Esophagus muscularis mucosa (tissue), 4 donors: Measurements from ENCODE around the gene BCR. TPM values are rescaled to one million over a fixed set of nuclear protein-coding genes. Genes with fewer than 3 reads are reported as not detected.
A peak's percentile ranks its signal among the peaks of the same experiment; 100 is the strongest.

Experiments used
- DNase-seq: peaks from one replicate; pipeline ENCODE4 v3.0.0-alpha.2; 2017; ENCODE audit errors: extremely low spot score
- H3K27ac ChIP-seq, 4 donors: fragments of 200-600 bp; sonication (generic); replicated peaks in 1 of 4; 1 replicate in 3 of 4; 2 replicates in 1 of 4; pipeline ENCODE4 v1.5.1; 2016 to 2019; ENCODE audit warnings: mild to moderate bottlenecking in 1 of 4
- H3K27me3 ChIP-seq, 4 donors: fragments of 200-600 bp; sonication (generic); one replicate each; pipeline versions ENCODE4 v1.5.1 to v1.6.0; 2016 to 2019
- H3K36me3 ChIP-seq, 4 donors: fragments of 200-600 bp; sonication (generic); one replicate each; pipeline ENCODE4 v1.5.1; 2016 to 2019
- H3K4me1 ChIP-seq, 4 donors: fragments of 200-600 bp; sonication (generic); one replicate each; pipeline ENCODE4 v1.5.1; 2016 to 2019
- H3K4me3 ChIP-seq, 4 donors: fragments of 200-600 bp; sonication (generic); 1 replicate in 2 of 4; 2 replicates in 2 of 4; pipeline ENCODE4 v1.5.1; 2016 to 2019; ENCODE audit warnings: mild to moderate bottlenecking in 4 of 4, moderate library complexity in 1 of 4
- H3K9me3 ChIP-seq, 4 donors: fragments of 200-600 bp; sonication (generic); 1 replicate in 3 of 4; 2 replicates in 1 of 4; pipeline ENCODE4 v1.5.1; 2016 to 2019
- CTCF ChIP-seq, 3 experiments: fragments of 200-600 bp in 2 of 3; fragments of 450-650 bp in 1 of 3; sonication (generic) in 2 of 3; IDR thresholded peaks; one replicate each; pipeline ENCODE4 v1.5.1; 2017 to 2019; ENCODE audit warnings: antibody characterized with exemption in 3 of 3, mild to moderate bottlenecking in 2 of 3, moderate library complexity in 1 of 3
- EP300 ChIP-seq: sonication (generic); formaldehyde crosslinking; IDR thresholded peaks from one replicate; pipeline ENCODE4 v1.6.1; 2017; ENCODE audit warnings: antibody characterized with exemption
- POLR2A ChIP-seq: fragments of 450-650 bp; IDR thresholded peaks from one replicate; pipeline ENCODE4 v1.6.1; 2017; ENCODE audit warnings: antibody characterized with exemption, moderate library complexity, mild to moderate bottlenecking, low read depth
- POLR2AphosphoS5 ChIP-seq, 2 donors: sonication (generic); formaldehyde crosslinking; IDR thresholded peaks; one replicate each; pipeline ENCODE4 v1.6.1; 2017; ENCODE audit warnings: antibody characterized with exemption in 2 of 2
- WGBS: methylation state at CpG from one replicate; pipeline ENCODE4 v1.1.5; 2018; 5-methylcytosine and 5-hydroxymethylcytosine counted together
- intact Hi-C: fragments of 100-400 bp; cut with DNase I; formaldehyde crosslinking; loops from one replicate; pipeline ENCODE4 v1.15.1; 2023
- total RNA-seq, 4 donors: library from RNA; depleted of rRNA; stranded (reverse); fragments of >200 nt; gene quantifications; one replicate each; pipeline versions ENCODE4 v1.1.0 to v1.2.1, GENCODE V29; 2016

The BCR gene
- total RNA-seq, 4 donors from 2014 or later: 35.7 to 58.5 (median 48.0) TPM

GRCh38 chr22:23283591-23284503 is 103.5 kb downstream of the BCR start:
- H3K4me3 ChIP-seq: no peak overlapping the region
- peaks cover 6 to 78% (median 69%) of the 10 kb centered on the region in 4 donors for H3K36me3 ChIP-seq
- WGBS: 86% methylated on average over 12 of the region's 22 CpGs
- no peaks in the 10 kb centered on the region for H3K27me3 ChIP-seq
- no peaks in the 10 kb centered on the region for H3K9me3 ChIP-seq
- intact Hi-C loops: no loop called here
- TF ChIP-seq CTCF (IDR thresholded peaks at IDR 0.05) (no peak), EP300 (peak; percentile 76), POLR2AphosphoS5 (IDR thresholded peaks at IDR 0.05) (peak in 1 of 2 donors; percentile 65)
- peaks cover 38 to 76% (median 75%) of the 10 kb centered on the region in 4 donors for H3K4me1 ChIP-seq
- DNase-seq: no peak
- peak overlapping the region; percentile 83 to 90 (median 88) for H3K27ac ChIP-seq

GRCh38 chr22:23284504-23285033 is 104.3 kb downstream of the BCR start:
- Histone ChIP-seq H3K4me1 (peaks cover 31 to 76% (median 73%) of the 10 kb centered on the region in 4 donors), H3K27me3 (no peaks in the 10 kb centered on the region), H3K27ac (peak overlapping the region; percentile 83 to 90 (median 88)), H3K4me3 (no peak overlapping the region), H3K9me3 (no peaks in the 10 kb centered on the region), H3K36me3 (peaks cover 8 to 85% (median 77%) of the 10 kb centered on the region in 4 donors)
- DNase-seq: no peak
- intact Hi-C loops: no loop called here
- no peak for TF ChIP-seq POLR2A
- no peak for TF ChIP-seq POLR2AphosphoS5 (IDR thresholded peaks at IDR 0.05)
- TF ChIP-seq CTCF (IDR thresholded peaks at IDR 0.05): no peak
- WGBS: 93% methylated on average over 7 of the region's 10 CpGs

- H3K9me3 ChIP-seq: no peaks in the 10 kb centered on the region
- WGBS: 93% methylated on average over 4 of the region's 8 CpGs
- TF ChIP-seq CTCF (IDR thresholded peaks at IDR 0.05) (no peak), POLR2AphosphoS5 (IDR thresholded peaks at IDR 0.05) (no peak), POLR2A (no peak), EP300 (no peak)
- no peaks in the 10 kb centered on the region for H3K27me3 ChIP-seq
- DNase-seq: no peak
- H3K27ac ChIP-seq: peak overlapping the region; percentile 83 to 90 (median 88)
- H3K4me3 ChIP-seq: no peak overlapping the region
- H3K4me1 ChIP-seq: peaks cover 25 to 76% (median 73%) of the 10 kb centered on the region in 4 donors
- H3K36me3 ChIP-seq: peaks cover 14 to 86% (median 78%) of the 10 kb centered on the region in 4 donors
- intact Hi-C loops: no loop called here
Observed at GRCh38 chr22:23285236-23285635, 104.9 kb downstream of the BCR start.

GRCh38 chr22:23285734-23286133 is 105.4 kb downstream of the BCR start:
- Histone ChIP-seq H3K27ac (peak overlapping the region; percentile 83 to 90 (median 88)), H3K36me3 (peaks cover 14 to 87% (median 77%) of the 10 kb centered on the region in 4 donors)
- TF ChIP-seq CTCF (IDR thresholded peaks at IDR 0.05): no peak
- no peak for TF ChIP-seq EP300
- TF ChIP-seq POLR2A: no peak
- peak; percentile 70 to 79 for TF ChIP-seq POLR2AphosphoS5 (IDR thresholded peaks at IDR 0.05)

More at GRCh38 chr22:23285734-23286133, 105.4 kb downstream of the BCR start:
- Histone ChIP-seq H3K4me1 (peaks cover 25 to 76% (median 73%) of the 10 kb centered on the region in 4 donors), H3K9me3 (no peaks in the 10 kb centered on the region), H3K27me3 (no peaks in the 10 kb centered on the region), H3K4me3 (no peak overlapping the region)
- no peak for DNase-seq
- intact Hi-C loops: no loop called here
- 76% methylated on average over 7 of the region's 7 CpGs for whole genome bisulfite sequencing
